Measurements from ENCODE around the gene KIF6.
A peak's percentile ranks its signal among the peaks of the same experiment; 100 is the strongest.

Gene KIF6

DNA sequence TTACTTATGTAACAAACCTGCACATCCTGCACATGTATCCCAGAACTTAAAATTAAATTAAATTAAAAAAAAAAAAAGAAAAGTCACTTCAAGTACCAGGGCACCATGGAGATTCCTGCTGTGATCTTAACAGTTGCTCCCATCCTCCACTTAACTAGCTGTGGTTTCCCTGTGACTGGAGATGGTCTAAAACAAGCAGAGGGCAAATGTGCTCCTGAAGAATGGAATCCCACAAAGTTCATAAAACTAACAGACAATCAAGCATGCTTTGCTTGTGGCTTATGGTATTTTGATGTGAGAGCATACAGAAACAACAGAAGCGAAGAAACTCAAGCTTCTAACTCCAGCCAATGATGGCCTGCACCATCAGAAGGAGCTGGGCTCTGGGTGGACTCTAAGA is 249.1 kb downstream of the KIF6 start:
- Histone ChIP-seq H3K27ac (no peak overlapping the region), H3K4me3 (no peak overlapping the region)

DNA sequence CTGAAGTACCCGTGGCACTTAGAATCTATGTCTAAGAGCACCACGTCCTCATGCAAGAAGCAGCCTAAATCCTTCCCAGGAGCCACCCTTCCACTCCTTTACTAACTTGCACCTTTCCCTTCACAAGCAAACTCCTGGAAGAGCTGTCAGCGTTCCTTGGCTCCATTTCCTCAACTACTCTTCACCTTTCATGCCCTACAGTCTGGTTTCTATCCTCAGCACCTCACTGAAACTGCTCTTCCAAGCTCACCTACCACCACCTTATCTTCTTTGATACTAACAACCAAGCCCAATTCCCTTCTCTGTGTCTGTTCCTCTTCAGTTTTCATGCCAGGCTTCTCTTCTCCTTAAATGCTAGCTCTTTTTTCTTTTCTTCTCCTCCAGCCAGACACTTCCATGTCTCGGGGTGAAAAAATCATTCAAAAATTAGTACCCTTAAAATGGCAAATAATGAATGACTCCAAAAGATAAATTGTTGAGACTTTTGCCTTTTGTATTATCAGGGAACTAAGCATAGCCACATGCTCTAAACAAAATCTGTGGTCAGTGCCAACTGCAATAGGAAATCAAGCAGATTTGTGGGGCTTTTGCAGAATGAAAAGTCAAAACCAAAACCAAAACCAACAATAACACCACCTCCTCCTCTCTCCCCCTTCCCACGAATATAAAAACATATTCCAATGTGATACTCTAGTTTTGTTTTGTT is 253.1 kb downstream of the KIF6 start:
- no peak overlapping the region for H3K4me3 ChIP-seq
- H3K27ac ChIP-seq: peak overlapping the region in 2 of 21 experiments; percentile 33 to 42

DNA sequence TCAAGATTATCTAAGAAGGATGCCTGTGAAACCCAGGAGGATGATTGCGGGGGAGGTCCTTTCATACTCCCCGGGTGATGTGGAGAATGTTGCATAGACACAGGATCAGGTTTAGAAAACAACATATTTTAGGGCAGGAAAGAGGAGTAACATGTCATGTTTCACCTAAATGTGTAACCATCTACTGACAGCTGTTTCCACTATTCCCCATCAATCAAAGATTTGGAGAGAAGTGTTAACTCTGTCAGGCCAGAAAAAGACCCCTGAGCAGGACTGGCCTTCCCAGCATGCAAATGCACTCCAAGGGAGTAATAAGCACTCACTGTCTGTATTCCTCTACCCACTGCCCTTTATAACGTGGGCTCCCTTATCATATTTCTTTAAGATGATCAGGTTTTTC is 254.7 kb downstream of the KIF6 start:
- Histone ChIP-seq H3K27ac (no peak overlapping the region), H3K4me3 (no peak overlapping the region)

DNA sequence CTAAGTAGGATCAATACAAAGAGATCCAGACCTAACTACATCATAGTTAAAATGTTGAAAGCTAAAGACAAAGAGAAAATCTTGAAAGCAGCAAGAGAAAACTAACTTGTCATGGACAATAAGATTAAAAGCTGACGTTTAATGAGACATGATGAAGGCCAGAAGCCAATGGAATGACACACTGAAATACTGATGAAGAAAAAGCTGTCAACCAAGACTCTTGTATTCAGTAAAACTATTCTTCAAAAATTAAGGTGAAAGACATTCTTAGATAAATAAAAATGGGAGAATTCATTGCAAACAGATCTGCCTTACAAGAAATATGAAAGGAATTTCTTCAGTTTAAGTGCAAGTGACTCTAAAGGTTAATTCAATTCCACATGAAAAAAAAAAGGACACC is 256.8 kb downstream of the KIF6 start:
- no peak overlapping the region for H3K4me3 ChIP-seq
- no peak overlapping the region for H3K27ac ChIP-seq

DNA sequence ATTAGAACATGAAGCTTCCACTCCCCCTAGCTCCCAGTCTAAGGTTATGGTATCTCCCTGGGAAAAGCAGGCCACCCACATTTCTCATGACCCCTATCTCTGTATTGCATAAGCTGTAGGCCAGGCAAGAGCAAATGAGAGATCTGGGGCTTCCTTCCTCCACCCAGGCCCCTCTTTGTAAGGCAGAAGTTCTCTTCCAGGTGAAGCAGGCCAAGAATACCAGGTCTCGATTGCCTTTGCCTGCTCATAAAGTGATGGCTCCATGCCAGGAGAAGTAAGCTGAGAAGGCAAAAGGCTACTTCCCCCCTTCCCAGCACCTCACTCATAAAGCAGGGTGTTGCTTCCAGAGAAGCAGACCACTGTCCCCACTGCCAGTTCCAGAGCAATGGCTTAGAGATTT is 258.6 kb downstream of the KIF6 start:
- Histone ChIP-seq H3K4me3 (no peak overlapping the region), H3K27ac (no peak overlapping the region)

DNA sequence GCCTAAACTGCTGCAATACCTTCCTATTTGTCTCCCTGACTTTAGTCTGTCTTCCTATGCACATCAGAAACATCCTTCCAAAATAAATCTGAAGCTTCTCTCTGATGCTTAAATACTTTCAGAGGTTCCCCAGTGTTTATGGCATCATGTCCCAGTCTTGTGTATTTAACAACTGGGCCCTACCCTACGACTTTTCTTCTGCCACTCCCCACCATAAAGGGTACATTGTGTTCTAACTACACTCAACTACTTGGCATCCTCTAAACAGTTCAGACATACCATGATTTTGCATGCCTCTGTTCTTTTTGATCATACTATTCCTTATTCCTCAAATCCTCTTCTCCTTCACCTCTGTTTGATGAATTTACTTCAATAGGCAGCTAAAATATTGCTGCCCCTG is 259.7 kb downstream of the KIF6 start:
- no peak overlapping the region for H3K27ac ChIP-seq
- H3K4me3 ChIP-seq: no peak overlapping the region

DNA sequence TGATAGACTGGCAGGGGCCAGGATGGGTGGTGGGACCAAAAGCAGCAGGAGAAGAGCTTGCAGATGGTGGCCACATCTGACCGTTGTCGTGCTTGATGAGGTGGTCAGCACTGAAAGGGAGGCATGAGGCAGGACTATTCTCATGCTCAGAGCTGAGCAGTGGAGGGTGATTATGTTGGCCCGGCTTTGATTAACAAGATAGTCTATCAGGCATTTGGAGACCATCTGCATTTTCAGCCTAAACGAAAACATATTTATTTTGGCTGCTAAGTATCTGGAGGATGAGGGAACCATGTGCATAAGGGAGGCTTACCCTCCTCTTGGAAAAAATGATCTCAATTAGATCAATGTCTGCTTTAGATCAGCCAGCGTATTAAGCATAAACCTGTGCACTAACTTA is 261.1 kb downstream of the KIF6 start:
- H3K27ac ChIP-seq: no peak overlapping the region
- H3K4me3 ChIP-seq: no peak overlapping the region

GRCh38 chr6:39453956-39454524 is 271.2 kb downstream of the KIF6 start:
- H3K4me3 ChIP-seq: no peak overlapping the region
- no peak overlapping the region for H3K27ac ChIP-seq

- no peak overlapping the region for H3K27ac ChIP-seq
- no peak overlapping the region for H3K4me3 ChIP-seq
Observed at GRCh38 chr6:39453241-39453640, 272.0 kb downstream of the KIF6 start.

- H3K4me3 ChIP-seq: no peak overlapping the region
- peak overlapping the region in 1 of 21 experiments; percentile 27 for H3K27ac ChIP-seq
Observed at GRCh38 chr6:39452306-39453145, 272.7 kb downstream of the KIF6 start.

DNA sequence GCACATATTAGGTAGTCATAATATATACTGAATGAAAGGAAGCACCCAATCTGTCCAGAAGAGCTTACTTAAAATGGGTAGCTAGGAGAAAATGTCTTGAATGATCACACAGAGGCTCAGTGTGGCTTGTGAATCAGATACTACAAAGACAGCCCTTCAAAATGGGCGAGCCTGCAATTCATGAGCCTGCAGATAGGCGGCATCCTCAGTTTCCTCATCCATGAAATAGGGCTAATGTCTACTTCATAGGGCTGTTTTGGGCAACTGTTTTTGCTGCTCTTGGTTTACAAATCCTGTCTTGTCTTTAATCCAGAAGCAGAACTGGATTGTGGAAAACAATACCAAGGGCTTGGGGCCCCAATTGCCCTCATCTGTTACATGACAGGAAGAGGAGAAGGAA is 273.4 kb downstream of the KIF6 start:
- Histone ChIP-seq H3K4me3 (no peak overlapping the region), H3K27ac (peak overlapping the region in 1 of 21 experiments; percentile 27)

GRCh38 chr6:39449022-39449421 is 276.2 kb downstream of the KIF6 start:
- Histone ChIP-seq H3K4me3 (no peak overlapping the region), H3K27ac (no peak overlapping the region)

DNA sequence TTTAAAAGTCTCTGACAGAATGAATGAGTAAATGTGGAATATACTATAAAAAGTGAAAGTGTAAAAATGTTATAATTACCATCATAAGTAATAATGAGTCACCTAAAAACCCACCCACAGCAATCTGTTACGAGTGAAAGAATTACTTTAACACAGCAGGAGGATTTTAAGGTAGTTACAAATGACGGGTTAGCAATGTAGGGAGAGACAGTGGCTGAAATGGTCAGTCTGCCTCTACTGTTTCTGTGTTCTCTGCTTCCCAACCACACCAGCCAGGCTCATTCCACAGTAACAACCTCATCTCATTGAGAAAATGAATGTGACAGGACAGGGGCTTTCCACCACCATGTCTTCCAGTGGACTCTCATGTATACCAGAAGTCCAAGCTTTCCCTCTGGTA is 278.3 kb downstream of the KIF6 start:
- H3K27ac ChIP-seq: no peak overlapping the region
- H3K4me3 ChIP-seq: no peak overlapping the region

DNA sequence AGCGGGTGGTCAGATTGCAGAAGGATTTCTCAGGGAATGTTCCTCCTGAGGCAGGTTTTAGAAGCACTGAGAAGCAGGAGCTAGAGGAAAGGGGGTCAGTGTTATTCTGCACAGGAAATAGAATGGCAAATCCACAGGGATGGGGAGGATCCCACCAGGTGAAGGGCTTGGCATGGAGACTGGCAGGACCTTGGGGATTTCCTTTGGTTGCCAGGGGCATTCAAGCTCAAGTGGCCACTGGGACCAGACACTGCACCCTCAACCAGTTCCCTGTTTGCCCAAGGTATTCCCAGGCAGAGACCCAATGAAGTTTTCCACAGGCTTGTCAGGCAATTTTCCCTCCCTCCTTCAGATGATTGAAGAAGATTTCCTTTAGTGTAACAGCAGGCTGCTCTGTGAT is 279.5 kb downstream of the KIF6 start:
- Histone ChIP-seq H3K4me3 (no peak overlapping the region), H3K27ac (no peak overlapping the region)

DNA sequence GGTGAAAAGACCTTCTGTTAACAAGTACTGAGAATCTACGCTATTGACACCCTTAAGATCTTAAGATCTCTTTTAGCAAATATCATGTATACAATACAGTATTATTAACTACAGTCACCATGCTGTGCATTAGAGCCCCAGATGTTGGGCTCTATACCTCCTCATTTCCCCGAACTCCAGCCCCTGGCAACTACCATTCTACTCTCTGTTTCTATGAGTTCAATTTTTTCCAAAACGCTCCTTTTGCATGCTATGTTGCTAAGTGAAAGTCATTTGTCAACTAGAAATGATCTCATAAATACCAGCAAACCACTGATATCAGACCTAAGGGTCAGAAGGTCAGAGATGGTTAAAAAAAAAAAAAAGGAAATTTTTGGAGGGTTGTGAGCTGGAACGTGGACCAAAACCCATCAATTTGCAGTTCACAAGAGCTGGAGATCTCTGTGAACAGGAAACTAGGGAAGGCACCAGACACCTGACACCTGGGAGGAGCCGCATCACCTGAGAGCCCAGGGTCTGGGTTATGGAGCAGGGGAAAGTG is 280.7 kb downstream of the KIF6 start:
- H3K27ac ChIP-seq: no peak overlapping the region
- no peak overlapping the region for H3K4me3 ChIP-seq

- no peak overlapping the region for H3K27ac ChIP-seq
- H3K4me3 ChIP-seq: no peak overlapping the region
Observed at GRCh38 chr6:39441986-39442385, 283.2 kb downstream of the KIF6 start.

- Histone ChIP-seq H3K27ac (no peak overlapping the region), H3K4me3 (no peak overlapping the region)
Observed at GRCh38 chr6:39441301-39441700, 283.9 kb downstream of the KIF6 start.

DNA sequence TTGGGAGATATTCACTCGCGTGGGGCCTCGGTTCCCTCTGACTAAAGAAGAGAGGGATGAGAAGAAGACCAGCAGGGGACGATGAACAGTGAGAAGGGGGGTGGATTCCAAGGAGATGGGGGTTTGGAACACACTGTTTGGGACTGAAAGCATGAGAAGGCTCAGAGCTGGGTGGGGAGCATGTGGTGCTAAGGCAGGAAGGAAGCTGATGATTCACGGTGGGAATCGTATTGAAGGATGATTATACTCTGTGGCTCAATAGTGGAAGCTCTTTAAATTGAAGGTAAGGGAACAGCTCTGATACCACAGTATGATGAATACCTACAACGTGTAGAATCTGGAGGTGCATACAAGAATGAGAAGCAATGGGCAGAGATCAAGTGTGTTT is 285.2 kb downstream of the KIF6 start:
- H3K4me3 ChIP-seq: no peak overlapping the region
- no peak overlapping the region for H3K27ac ChIP-seq

- Histone ChIP-seq H3K4me3 (no peak overlapping the region), H3K27ac (no peak overlapping the region)
Observed at GRCh38 chr6:39439342-39440038, 285.7 kb downstream of the KIF6 start.

DNA sequence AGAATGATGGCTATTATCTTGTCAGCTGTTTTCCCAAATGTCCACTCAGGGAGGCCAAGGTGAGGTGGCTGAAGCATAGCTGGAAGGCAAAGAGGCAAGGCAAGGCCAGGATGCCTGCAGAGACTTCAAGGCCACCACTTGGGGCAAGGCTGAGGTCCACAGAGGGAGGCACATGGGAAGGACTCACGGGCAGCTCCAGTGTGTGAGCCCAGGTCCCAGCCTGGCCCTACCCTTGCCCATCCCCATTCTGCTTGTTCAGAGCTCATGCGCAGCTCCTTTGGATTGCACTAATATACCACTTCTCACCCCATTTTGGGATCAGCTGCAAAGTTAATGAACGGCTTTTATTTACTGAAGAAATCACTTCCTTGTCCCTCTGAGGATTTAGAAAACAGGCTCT is 291.6 kb downstream of the KIF6 start:
- H3K27ac ChIP-seq: no peak overlapping the region

More for the DNA sequence above, 291.6 kb downstream of the KIF6 start:
- no peak overlapping the region for H3K4me3 ChIP-seq

Measured in skin epidermis (tissue), 12 donors.